ENCODE results near the gene GNAI3. TPM values are rescaled to one million over a fixed set of nuclear protein-coding genes. Genes with fewer than 3 reads are reported as not detected.

Gene GNAI3
- total RNA-seq, 1 donor from 2014 or later: 6.6 TPM

GRCh38 chr1:109634771-109635750 lies 86.6 kb downstream of the GNAI3 start:
- no peak for DNase-seq (ENCODE audit: low read depth)

- DNase-seq (ENCODE audit: low read depth): no peak
Measured at GRCh38 chr1:109635862-109636200, 87.4 kb downstream of the GNAI3 start.

- DNase-seq (ENCODE audit: low read depth): no peak
Measured at GRCh38 chr1:109636201-109636952, 88.0 kb downstream of the GNAI3 start.

DNA sequence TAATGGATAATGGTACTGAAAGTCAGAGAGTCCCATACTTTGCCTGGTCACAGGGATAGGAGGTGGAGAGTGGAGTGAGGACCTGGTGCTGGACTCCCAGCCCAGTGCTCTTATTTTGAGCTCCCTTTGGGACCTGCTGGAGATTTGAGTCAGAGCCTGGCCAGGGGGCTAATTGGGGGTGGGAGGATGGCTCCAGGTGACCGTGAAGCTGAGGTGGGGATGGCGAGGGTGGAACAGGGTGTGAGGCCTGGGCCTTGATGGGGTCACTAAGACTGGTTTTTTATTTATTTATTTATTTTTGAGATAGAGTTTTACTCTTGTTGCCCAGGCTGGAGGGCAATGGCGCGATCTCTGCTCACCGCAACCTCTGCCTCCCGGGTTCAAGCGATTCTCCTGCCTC lies 89.0 kb downstream of the GNAI3 start:
- no peak for DNase-seq (ENCODE audit: low read depth)

DNA sequence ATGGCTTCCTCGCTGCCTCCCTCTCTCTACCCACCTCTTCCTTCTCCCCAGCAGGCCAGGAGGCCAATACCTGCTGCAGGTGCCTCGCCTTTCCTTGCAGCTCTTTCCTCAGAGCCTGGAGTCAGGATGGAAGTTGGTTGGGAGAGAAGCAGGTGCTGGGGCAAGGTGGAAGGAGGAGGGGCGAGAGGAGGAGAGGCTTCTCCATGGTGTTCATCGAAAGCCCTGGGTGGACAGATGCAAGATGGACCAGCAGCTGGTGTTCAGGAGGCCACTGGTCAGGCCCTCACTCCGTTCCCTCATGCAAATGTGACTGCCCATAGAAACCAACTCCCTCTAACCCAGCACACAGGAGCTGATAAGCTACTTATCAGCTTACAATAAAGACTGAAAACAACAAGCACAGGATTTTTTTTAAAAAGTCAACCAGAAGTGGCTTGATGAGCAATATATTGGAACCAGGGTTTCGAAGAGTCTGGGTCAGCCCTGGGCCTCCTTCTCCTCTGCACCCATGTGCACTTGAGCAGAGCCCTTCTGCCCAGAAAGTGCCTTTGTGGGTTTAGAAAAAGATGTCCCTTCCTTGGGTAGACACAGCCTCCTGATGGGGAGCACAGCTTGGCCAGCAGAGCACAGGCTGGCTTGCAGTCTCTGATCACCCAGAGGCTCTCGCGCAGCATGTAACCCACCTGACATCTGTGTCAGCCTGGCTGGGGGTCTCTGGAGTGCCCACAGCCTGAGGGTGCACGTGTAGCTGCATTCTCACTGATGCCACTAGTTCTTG lies 90.8 kb downstream of the GNAI3 start:
- DNase-seq (ENCODE audit: low read depth): no peak

- no peak for DNase-seq (ENCODE audit: low read depth)
Measured at GRCh38 chr1:109639841-109640184, 91.4 kb downstream of the GNAI3 start.

DNA sequence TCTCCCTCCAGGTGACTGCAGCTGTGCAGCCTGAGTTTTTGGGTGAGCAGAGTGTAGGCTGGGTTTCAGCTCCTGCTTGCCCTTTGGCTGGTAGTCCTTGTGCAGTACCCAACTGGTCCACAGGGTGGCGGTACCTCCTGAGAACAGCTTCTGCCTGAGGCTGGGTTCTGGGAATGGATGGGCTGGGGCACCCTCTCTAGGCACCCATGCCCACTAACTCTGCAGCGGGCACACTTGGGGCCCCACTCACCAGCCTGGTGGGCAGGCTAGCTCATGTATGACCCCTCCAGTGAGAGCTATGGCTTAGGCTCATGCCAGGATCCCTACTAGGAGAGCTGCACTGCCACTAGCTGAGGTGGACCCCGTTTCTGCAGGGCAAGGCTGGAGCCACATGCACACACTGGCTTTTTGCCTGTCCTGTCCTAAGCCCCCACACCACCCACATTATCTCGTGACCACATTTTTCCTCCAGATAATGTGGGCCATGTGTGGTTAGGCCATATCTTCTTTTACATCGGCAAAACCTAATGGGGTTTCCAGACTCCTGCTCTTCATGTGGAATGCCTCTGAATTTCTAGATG lies 92.0 kb downstream of the GNAI3 start:
- peak; percentile 78 for DNase-seq (ENCODE audit: low read depth)

DNA sequence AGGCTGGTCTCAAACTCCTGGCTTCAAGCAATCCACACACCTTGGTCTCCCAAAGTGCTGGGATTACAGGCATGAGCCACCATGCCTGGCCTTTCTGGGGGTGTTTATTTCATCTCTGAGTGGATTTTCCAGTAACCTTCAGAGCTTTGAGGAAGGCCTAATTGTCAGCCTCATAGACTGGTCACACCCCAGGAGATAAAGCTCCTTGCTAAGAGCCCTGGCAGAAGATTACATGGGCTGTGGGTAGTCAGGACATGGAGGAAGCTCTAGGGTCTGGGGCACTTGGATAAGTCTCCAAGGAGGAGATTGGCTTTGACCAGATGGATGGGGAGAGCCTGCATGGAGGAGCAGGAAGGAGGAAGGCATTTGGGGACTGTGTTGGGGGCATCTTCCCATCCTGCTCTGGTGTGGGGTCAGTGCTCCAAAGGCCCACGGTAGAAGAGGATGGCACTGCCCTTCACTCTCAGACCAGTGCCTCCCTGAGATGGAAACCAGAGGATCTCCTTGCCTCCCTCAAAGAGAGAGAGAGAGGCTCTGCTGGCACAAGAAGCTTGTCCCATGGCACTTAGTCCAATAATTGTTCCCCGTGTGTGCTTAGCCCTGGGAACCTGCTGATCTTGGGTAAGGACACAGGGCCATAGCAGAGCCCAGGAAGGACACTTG lies 92.8 kb downstream of the GNAI3 start:
- DNase-seq (ENCODE audit: low read depth): no peak

GRCh38 chr1:109641861-109642260 lies 93.4 kb downstream of the GNAI3 start:
- DNase-seq (ENCODE audit: low read depth): no peak

GRCh38 chr1:109642626-109643025 lies 94.2 kb downstream of the GNAI3 start:
- no peak for DNase-seq (ENCODE audit: low read depth)

DNA sequence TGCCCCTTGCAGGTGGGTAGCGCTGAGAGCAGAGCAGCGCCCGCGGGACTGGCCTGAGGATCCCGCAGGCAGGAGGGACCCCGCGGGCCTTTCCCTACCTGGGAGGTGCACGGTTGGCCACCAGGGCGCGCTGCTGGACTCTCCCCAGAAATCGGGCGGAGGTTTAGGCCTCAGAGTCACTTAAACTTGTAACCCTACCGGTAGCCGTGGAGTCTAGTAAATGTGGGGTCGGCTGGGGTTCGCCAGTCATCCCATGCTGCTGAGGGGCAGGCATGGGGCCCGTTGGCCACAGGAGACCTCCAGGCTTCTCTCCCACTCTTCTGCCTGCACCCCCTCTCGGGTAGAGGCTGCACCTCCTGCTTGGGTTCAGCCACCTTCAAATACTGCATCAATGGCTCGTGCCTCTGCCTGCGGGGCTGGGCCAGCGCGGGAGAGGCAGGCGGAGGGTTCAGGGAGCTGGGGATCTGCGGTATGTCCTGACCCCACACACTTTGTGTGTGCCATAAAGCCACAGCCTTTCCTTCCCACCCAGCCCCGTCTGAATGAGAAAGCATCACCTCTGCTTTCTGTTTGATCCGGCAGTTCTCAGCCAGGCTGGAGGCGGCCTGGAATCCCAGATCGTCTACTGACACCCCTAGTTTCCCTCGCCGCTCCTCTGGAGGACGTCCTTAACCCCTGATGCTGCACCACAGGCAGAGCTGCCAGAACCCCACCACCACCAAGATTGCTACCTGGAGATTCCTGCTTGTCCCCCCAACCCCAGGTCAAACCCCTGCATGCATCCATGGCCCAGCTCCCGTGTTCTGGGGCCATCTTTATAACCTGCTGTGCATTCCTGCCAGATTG lies 95.2 kb downstream of the GNAI3 start:
- peak; percentile 73 for DNase-seq (ENCODE audit: low read depth)

- DNase-seq (ENCODE audit: low read depth): no peak
Measured at GRCh38 chr1:109644670-109645069, 96.3 kb downstream of the GNAI3 start.

DNA sequence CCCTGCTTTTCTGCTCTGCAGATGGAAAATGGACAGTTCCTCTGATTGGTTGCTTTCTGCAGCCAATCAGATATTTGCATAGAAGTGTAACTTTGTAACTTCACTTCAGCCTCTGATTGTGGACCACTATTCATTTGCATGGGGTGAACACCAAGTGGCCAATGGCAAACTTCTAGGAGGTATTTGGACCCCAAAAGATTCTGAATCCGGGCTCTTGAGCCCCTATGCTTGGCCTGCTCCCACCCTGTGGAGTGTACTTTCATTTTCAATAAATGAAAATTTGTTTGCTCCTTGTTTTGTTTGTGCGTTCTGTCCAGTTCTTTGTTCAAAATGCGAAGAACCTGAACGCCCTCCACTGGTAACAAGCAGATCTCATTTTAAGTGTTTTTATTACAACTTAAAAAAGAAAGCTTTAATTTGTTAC lies 101.1 kb downstream of the GNAI3 start:
- peak; percentile 63 for DNase-seq (ENCODE audit: low read depth)

GRCh38 chr1:109650609-109651008 lies 102.2 kb downstream of the GNAI3 start:
- DNase-seq (ENCODE audit: low read depth): no peak

- DNase-seq (ENCODE audit: low read depth): no peak
Measured at GRCh38 chr1:109652402-109652801, 104.0 kb downstream of the GNAI3 start.

GRCh38 chr1:109653306-109653705 lies 104.9 kb downstream of the GNAI3 start:
- DNase-seq (ENCODE audit: low read depth): no peak

DNA sequence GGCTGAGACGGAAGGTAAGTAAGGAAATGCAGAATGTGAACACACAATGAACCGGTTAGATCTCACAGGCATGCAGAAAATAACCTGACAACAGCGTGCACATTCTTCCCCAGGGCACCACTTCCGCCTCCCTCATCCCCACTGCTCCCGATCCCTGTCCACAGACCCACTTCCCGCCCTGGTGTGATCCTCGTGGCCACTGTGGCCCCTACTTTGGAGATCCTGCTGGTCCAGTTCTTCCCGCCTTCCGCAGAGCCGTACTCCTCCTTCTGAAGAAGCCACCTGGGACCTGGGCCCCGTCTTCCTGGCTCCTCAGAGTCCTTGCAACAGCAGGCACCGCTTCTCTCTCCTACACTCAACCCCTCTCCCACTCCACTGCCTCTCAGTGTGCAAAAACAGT lies 106.1 kb downstream of the GNAI3 start:
- no peak for DNase-seq (ENCODE audit: low read depth)

DNA sequence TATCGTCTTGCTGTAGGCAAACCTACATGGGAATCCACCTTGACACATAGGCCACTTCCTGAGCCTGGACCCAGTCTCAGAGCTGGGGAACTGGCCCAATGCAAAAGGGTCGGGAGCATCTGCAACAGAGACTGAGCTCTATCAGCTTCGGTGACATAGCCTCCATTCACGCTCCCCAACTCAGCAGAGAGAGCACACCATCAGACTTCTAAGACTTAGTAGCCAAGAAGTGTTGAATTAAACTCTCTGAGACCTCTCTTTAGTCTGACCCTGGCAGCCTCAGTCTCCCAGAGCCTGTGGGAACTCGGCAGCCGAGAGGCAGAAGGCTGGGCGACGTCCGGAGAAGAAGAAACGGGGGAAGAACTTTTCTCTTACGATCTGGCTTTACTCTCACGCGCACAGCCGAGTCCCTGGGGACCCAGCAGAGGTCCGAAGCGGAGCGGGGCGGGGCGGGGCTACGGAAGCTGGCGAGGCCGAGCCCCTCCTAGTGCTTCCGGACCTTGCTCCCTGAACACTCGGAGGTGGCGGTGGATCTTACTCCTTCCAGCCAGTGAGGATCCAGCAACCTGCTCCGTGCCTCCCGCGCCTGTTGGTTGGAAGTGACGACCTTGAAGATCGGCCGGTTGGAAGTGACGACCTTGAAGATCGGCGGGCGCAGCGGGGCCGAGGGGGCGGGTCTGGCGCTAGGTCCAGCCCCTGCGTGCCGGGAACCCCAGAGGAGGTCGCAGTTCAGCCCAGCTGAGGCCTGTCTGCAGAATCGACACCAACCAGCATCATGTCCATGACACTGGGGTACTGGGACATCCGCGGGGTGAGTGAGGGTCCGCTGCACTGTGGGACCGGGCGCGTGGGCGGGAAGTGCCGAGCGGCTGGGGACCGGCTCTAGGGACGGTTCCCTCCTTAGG lies 107.5 kb downstream of the GNAI3 start, which contains the start of gene GSTM4:
TSS of gene GSTM4 (plus strand) at position 485 of the 905 bp plus-strand sequence. CDS start at position 776, 291 bp downstream.
- DNase-seq (ENCODE audit: low read depth): peak; percentile 80

- no peak for DNase-seq (ENCODE audit: low read depth)
Measured at GRCh38 chr1:109657395-109657794, 109.0 kb downstream of the GNAI3 start.
